Measurements from ENCODE around the gene PPIF.

- no peak for TF ChIP-seq CTCF (IDR thresholded peaks at IDR 0.05)
- no peak for TF ChIP-seq POLR2A (IDR thresholded peaks at IDR 0.05)
Observed at GRCh38 chr10:79320820-79321493, 26.3 kb upstream of the PPIF start.

All from esophagus squamous epithelium (tissue), 4 donors.